Pancreas (tissue), 10 donors: ENCODE results near the gene STK33. TPM values are rescaled to one million over a fixed set of nuclear protein-coding genes. Genes with fewer than 3 reads are reported as not detected.

Experiments used
- ATAC-seq, 4 donors: fragments of 200-7000 bp; cut with Tn5 transposase; one replicate each; pipeline versions ENCODE4 v1.8.0 to v1.9.1; 2020; ENCODE audit warnings: mild to moderate bottlenecking in 4 of 4, moderate library complexity in 4 of 4
- DNase-seq, 6 donors: peaks; one replicate each; pipeline ENCODE4 v3.0.0-alpha.2; 2020
- FAIRE-seq: peaks from 2 replicates; lab custom pipeline; 2012; peaks lifted over from hg19 to GRCh38; lab: Jason Lieb, UNC
- H3K27ac ChIP-seq, 4 donors: fragments of 200-600 bp; sonication (generic); 1 replicate in 3 of 4; 2 replicates in 1 of 4; pipeline versions ENCODE4 v1.5.0 to v1.8.0; 2020
- H3K27me3 ChIP-seq, 4 donors: fragments of 200-600 bp; one replicate each; pipeline ENCODE4 v1.8.0; 2021
- H3K36me3 ChIP-seq, 3 donors: fragments of 200-600 bp; sonication (generic) in 1 of 3; one replicate each; pipeline versions ENCODE4 v1.5.0 to v1.8.0; 2020 to 2021
- H3K4me1 ChIP-seq, 3 donors: fragments of 200-600 bp; one replicate each; pipeline ENCODE4 v1.8.0; 2021
- H3K4me3 ChIP-seq, 4 donors: fragments of 200-600 bp; sonication (generic) in 2 of 4; one replicate each; pipeline versions ENCODE4 v1.5.0 to v1.8.0; 2020 to 2021
- H3K9me3 ChIP-seq, 4 donors: fragments of 200-600 bp; one replicate each; pipeline ENCODE4 v1.8.0; 2021
- WGBS, 2 donors: extraction: QIAGEN DNeasy Blood & Tissue Kit; methylation state at CpG; one replicate each; pipeline ENCODE4 v1.1.7; 2013; 5-methylcytosine and 5-hydroxymethylcytosine counted together
- intact Hi-C, 3 donors: fragments of 100-400 bp; cut with DNase I; formaldehyde crosslinking; loops; one replicate each; pipeline versions ENCODE4 v1.11.1 to v1.14.2; 2022
- polyA plus RNA-seq, 2 donors: library from polyadenylated mRNA; stranded (reverse); fragments of 200-250 nt; gene quantifications; one replicate each; pipeline ENCODE4 v1.2.3, GENCODE V29; 2013
- total RNA-seq, 6 donors: library from RNA; stranded (reverse); fragmentation: NEBNext Ultra II Directional in 4 of 6; extraction: Animal tissue kit (Norgen Biotek cat#: 25700) in 4 of 6; gene quantifications; one replicate each; pipeline versions ENCODE4 v1.2.1 to v1.2.4, GENCODE V29; 2021 to 2023
- TF ChIP-seq, protein P1 (sequence below), 4 donors: fragments of 200-600 bp; sonication (generic) in 3 of 4; IDR thresholded peaks; one replicate each; pipeline versions ENCODE4 v1.5.0 to v1.8.0; 2021; ENCODE audit warnings: antibody characterized with exemption in 4 of 4
- donor health status: healthy with polysubstance abuse.
- donor health status: DM: no; HTN: no; CAD: no; lungs with moderate emphysema.
- donor health status: DM: no; HTN: no; CAD: no.
- donor health status: control.
- donor health status: control.
- donor health status: Bipolar disorder and iron deficiency.
- donor health status: DM: yes; HTN: yes; CAD: no.
- donor health status: DM: no; HTN: no; CAD: no.
- donor health status: DM: no; HTN: no; CAD: no.
- donor health status: DM: yes; HTN: yes; CAD: no.

Gene STK33
- total and polyA plus RNA-seq, 8 donors = 6.0 to 23.9 (median 7.2) TPM

DNA sequence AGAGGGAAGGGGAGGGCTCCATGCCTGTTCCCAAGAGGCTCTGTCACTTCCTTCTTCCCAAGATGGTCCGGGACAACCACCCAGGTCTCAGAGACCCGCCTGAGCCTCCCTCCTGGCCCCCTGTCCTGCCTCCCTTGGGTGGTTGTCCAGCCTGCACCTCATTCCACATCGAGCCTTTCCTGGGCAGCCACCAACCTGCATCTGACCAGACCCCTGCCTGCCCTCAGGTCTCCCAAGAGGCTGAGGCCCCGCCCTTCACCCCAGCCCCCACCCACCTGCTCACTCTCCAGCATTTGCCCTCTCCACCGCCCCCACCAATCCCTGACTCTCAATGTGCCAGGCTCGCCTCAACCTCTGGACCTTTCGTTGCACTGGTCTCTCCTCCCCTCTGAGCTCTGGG, 232.8 kb downstream of the STK33 start:
- peaks cover 0 to 5% (median 0%) of the 10 kb centered on the region in 3 donors for H3K4me1 ChIP-seq
- no peaks in the 10 kb centered on the region for H3K9me3 ChIP-seq
- H3K27ac ChIP-seq = no peak overlapping the region
- TF ChIP-seq, protein P1, sequence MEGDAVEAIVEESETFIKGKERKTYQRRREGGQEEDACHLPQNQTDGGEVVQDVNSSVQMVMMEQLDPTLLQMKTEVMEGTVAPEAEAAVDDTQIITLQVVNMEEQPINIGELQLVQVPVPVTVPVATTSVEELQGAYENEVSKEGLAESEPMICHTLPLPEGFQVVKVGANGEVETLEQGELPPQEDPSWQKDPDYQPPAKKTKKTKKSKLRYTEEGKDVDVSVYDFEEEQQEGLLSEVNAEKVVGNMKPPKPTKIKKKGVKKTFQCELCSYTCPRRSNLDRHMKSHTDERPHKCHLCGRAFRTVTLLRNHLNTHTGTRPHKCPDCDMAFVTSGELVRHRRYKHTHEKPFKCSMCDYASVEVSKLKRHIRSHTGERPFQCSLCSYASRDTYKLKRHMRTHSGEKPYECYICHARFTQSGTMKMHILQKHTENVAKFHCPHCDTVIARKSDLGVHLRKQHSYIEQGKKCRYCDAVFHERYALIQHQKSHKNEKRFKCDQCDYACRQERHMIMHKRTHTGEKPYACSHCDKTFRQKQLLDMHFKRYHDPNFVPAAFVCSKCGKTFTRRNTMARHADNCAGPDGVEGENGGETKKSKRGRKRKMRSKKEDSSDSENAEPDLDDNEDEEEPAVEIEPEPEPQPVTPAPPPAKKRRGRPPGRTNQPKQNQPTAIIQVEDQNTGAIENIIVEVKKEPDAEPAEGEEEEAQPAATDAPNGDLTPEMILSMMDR (IDR thresholded peaks at IDR 0.05) = no peak
- no peaks in the 10 kb centered on the region for H3K27me3 ChIP-seq
- H3K36me3 ChIP-seq = no peaks in the 10 kb centered on the region
- ATAC-seq = no peak
- no peak for FAIRE-seq
- intact Hi-C loops = no loop called here
- H3K4me3 ChIP-seq = no peak overlapping the region
- 92 to 93% methylated on average over 7 of the region's 7 CpGs for WGBS, 2 donors
- peak in 1 of 6 donors; percentile 31 for DNase-seq

DNA sequence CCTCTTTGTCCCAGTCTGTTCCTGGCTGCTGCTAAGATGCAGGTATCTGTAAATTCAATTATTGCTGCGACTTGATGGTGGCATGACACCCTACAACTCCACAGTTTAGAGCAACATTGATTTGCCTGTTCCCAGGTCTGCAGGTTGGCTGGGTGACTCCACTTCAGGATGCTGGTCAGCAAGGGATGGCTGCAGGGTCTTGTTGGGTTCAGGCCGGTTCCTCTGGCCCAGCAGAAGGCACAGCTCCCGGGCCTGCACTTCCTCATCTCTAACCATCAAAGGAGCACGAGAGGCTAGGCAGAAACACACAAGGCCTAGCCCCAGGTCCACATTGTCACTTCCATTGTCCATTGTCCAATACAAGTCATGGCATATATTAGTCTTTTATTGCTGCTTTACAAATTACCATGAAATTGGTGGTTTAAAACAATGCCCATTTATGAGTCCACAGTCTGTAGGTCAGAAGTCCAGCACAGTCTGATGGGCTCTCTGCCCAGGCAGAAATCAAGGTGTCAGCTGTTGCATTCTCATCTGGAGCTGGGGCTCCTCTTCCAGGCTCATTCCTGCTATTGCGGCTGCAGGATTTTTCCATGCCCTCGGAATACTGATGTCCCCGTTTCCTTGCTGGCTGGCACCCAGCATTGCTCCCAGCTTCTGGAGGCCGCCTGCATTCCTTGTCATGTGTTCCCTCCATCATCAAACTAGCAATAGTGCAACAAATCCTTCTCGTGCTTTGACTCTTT, 233.8 kb downstream of the STK33 start:
- intact Hi-C loops = no loop called here
- TF ChIP-seq, protein P1 (IDR thresholded peaks at IDR 0.05) = no peak
- H3K4me3 ChIP-seq = no peak overlapping the region
- ATAC-seq (peak; percentile 87 to 97 (median 96)), DNase-seq (peak; percentile 54 to 74 (median 64)), FAIRE-seq (no peak)
- no peaks in the 10 kb centered on the region for H3K27me3 ChIP-seq
- H3K9me3 ChIP-seq = no peaks in the 10 kb centered on the region
- H3K4me1 ChIP-seq = peaks cover 0 to 5% (median 0%) of the 10 kb centered on the region in 3 donors
- H3K36me3 ChIP-seq = no peaks in the 10 kb centered on the region
- WGBS, 2 donors = 42% methylated on average over 9 of the region's 9 CpGs
- no peak overlapping the region for H3K27ac ChIP-seq

DNA sequence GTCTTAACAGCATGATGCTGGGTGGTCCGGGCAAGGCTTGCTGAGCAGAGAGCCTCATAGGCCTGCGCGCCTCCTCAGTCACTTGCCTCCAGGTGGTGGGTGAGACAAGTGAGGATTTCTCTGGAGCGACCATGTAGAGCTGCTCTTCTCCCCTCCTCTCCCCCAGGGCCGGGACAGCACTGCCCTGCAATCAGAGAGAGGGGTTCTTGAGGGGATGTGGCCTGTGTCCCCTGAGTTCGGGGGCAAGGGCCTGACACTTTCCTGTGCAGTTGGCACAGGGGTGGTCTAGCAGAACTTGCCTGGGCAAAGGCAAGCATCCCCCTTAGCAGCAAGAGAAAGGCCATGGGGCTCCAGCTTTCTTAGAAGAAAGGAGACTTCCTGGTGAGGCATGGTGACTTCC, 234.5 kb downstream of the STK33 start:
- WGBS, 2 donors = 80 to 90% methylated on average over 6 of the region's 6 CpGs
- Histone ChIP-seq H3K9me3 (no peaks in the 10 kb centered on the region), H3K4me1 (peaks cover 0 to 5% (median 0%) of the 10 kb centered on the region in 3 donors), H3K27ac (no peak overlapping the region), H3K4me3 (no peak overlapping the region), H3K36me3 (no peaks in the 10 kb centered on the region), H3K27me3 (no peaks in the 10 kb centered on the region)
- intact Hi-C loops = no loop called here
- DNase-seq (peak in 1 of 6 donors; percentile 37), FAIRE-seq (no peak), ATAC-seq (no peak)
- TF ChIP-seq, protein P1 (IDR thresholded peaks at IDR 0.05) = no peak

DNA sequence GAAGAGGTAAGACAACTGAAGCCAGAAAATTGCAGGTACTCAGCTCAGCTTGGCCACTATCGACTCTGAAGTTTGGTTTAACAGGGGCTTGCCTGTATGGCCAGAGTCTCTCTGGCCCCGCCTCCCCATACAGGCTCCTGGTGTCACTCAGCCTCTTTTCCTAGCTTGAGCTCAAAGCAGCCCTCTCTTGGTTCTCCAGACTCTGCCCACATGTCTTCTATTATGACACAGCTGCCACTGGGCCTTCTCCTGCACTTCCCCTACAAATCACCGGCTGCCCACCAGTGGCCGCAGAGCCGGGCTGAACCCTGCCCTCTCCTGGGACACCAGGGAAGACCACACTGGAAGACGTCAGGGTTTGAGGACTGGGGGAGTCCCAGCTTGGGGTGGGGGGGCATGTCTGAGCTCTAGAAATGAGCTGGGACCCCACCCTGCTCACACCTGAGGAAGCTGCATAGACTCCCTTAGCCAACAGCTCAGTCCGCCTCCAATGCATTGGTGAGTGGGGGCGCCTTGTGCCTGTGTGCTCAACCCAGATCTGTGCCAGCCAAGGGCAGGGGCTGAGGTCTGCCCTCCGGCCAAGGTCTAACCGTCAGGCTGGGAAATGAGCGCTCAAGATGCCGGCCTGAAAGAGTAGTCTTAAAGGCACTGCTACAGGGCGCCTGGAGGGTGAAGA, 236.0 kb downstream of the STK33 start:
- TF ChIP-seq, protein P1 (IDR thresholded peaks at IDR 0.05) = no peak
- ATAC-seq (no peak), FAIRE-seq (no peak), DNase-seq (peak in 1 of 6 donors; percentile 35)
- 92 to 94% methylated on average over 13 of the region's 13 CpGs for WGBS, 2 donors
- no peaks in the 10 kb centered on the region for H3K9me3 ChIP-seq
- no peaks in the 10 kb centered on the region for H3K27me3 ChIP-seq
- no peak overlapping the region for H3K27ac ChIP-seq
- H3K4me1 ChIP-seq = peaks cover 0 to 5% (median 0%) of the 10 kb centered on the region in 3 donors
- intact Hi-C loops = no loop called here
- H3K4me3 ChIP-seq = no peak overlapping the region
- no peaks in the 10 kb centered on the region for H3K36me3 ChIP-seq
